Sigmoid colon (tissue), 7 donors: Measurements from ENCODE around the gene ATRNL1. TPM values are rescaled to one million over a fixed set of nuclear protein-coding genes. Genes with fewer than 3 reads are reported as not detected.

Source experiments
- DNase-seq: peaks from one replicate; pipeline ENCODE4 v3.0.0-alpha.2; 2019
- H3K27ac ChIP-seq, 4 donors: fragments of 200-600 bp; sonication (generic); one replicate each; pipeline ENCODE4 v1.5.1; 2016 to 2019; ENCODE audit warnings: mild to moderate bottlenecking in 1 of 4
- H3K27me3 ChIP-seq, 3 donors: fragments of 200-600 bp; sonication (generic); one replicate each; pipeline ENCODE4 v1.5.1; 2019; ENCODE audit warnings: mild to moderate bottlenecking in 1 of 3
- H3K36me3 ChIP-seq, 4 donors: fragments of 200-600 bp; sonication (generic); one replicate each; pipeline ENCODE4 v1.5.1; 2016 to 2019
- H3K4me1 ChIP-seq, 4 donors: fragments of 200-600 bp; sonication (generic); one replicate each; pipeline ENCODE4 v1.5.1; 2017 to 2019
- H3K4me3 ChIP-seq, 4 donors: fragments of 200-600 bp; sonication (generic); one replicate each; pipeline ENCODE4 v1.5.1; 2017 to 2019; ENCODE audit warnings: mild to moderate bottlenecking in 2 of 4, moderate library complexity in 1 of 4
- H3K9me3 ChIP-seq, 4 donors: fragments of 200-600 bp in 3 of 4; sonication (generic) in 3 of 4; one replicate each; pipeline versions ENCODE4 v1.5.1 to v1.6.1; 2013 to 2019
- EP300 ChIP-seq, 4 donors: sonication (generic); formaldehyde crosslinking; IDR thresholded peaks; one replicate each; pipeline ENCODE4 v1.6.1; 2017; ENCODE audit warnings: antibody characterized with exemption in 4 of 4
- POLR2A ChIP-seq, 2 donors: fragments of 450-650 bp; IDR thresholded peaks; one replicate each; pipeline ENCODE4 v1.6.1; 2016; ENCODE audit warnings: antibody characterized with exemption in 2 of 2, mild to moderate bottlenecking in 2 of 2, moderate library complexity in 2 of 2
- POLR2AphosphoS5 ChIP-seq, 4 donors: sonication (generic); formaldehyde crosslinking; IDR thresholded peaks; one replicate each; pipeline ENCODE4 v1.6.1; 2017; ENCODE audit warnings: antibody characterized with exemption in 4 of 4
- WGBS, 2 donors: extraction: QIAGEN DNeasy Blood & Tissue Kit; methylation state at CpG; one replicate each; pipeline ENCODE4 v1.1.7; 2013; 5-methylcytosine and 5-hydroxymethylcytosine counted together
- intact Hi-C: fragments of 100-400 bp; cut with DNase I; formaldehyde crosslinking; loops from one replicate; pipeline ENCODE4 v1.15.1; 2023
- polyA plus RNA-seq, 3 donors: library from polyadenylated mRNA; stranded (reverse); fragments of 200-250 nt; gene quantifications; one replicate each; pipeline ENCODE4 v1.2.3, GENCODE V29; 2013
- total RNA-seq, 4 donors: library from RNA; depleted of rRNA; stranded (reverse); fragments of >200 nt; gene quantifications; one replicate each; pipeline ENCODE4 v1.1.0, GENCODE V29; 2016
- TF ChIP-seq, protein P1 (sequence below), 4 experiments: fragments of 450-650 bp in 3 of 4; fragments of 200-600 bp in 1 of 4; IDR thresholded peaks; one replicate each; pipeline ENCODE4 v1.5.1; 2016 to 2019; ENCODE audit warnings: antibody characterized with exemption in 4 of 4, mild to moderate bottlenecking in 3 of 4, moderate library complexity in 2 of 4
- donor health status: healthy with polysubstance abuse.
- donor health status: Bipolar disorder and iron deficiency.
- donor health status: healthy.

ATRNL1 gene
- total and polyA plus RNA-seq, 7 donors = 0.57 to 17.3 (median 6.9) TPM; not detected in 1

- no peaks in the 10 kb centered on the region for H3K9me3 ChIP-seq
- no peaks in the 10 kb centered on the region for H3K4me1 ChIP-seq
- H3K36me3 ChIP-seq = no peaks in the 10 kb centered on the region
- intact Hi-C loops = loop anchor here (5.0 kb wide), 2 partner anchors 581 to 681 kb away; no protein-coding TSS in a partner anchor
- no peak overlapping the region for H3K27ac ChIP-seq
- H3K27me3 ChIP-seq = no peaks in the 10 kb centered on the region
- no peak for DNase-seq
- no peak for TF ChIP-seq POLR2AphosphoS5 (IDR thresholded peaks at IDR 0.05)
- TF ChIP-seq EP300 (IDR thresholded peaks at IDR 0.05) = no peak
- TF ChIP-seq, protein P1, sequence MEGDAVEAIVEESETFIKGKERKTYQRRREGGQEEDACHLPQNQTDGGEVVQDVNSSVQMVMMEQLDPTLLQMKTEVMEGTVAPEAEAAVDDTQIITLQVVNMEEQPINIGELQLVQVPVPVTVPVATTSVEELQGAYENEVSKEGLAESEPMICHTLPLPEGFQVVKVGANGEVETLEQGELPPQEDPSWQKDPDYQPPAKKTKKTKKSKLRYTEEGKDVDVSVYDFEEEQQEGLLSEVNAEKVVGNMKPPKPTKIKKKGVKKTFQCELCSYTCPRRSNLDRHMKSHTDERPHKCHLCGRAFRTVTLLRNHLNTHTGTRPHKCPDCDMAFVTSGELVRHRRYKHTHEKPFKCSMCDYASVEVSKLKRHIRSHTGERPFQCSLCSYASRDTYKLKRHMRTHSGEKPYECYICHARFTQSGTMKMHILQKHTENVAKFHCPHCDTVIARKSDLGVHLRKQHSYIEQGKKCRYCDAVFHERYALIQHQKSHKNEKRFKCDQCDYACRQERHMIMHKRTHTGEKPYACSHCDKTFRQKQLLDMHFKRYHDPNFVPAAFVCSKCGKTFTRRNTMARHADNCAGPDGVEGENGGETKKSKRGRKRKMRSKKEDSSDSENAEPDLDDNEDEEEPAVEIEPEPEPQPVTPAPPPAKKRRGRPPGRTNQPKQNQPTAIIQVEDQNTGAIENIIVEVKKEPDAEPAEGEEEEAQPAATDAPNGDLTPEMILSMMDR (IDR thresholded peaks at IDR 0.05) = no peak
- TF ChIP-seq POLR2A (IDR thresholded peaks at IDR 0.05) = no peak
- H3K4me3 ChIP-seq = no peak overlapping the region
Measured at GRCh38 chr10:115706026-115706425, 612.9 kb downstream of the ATRNL1 start.

DNA sequence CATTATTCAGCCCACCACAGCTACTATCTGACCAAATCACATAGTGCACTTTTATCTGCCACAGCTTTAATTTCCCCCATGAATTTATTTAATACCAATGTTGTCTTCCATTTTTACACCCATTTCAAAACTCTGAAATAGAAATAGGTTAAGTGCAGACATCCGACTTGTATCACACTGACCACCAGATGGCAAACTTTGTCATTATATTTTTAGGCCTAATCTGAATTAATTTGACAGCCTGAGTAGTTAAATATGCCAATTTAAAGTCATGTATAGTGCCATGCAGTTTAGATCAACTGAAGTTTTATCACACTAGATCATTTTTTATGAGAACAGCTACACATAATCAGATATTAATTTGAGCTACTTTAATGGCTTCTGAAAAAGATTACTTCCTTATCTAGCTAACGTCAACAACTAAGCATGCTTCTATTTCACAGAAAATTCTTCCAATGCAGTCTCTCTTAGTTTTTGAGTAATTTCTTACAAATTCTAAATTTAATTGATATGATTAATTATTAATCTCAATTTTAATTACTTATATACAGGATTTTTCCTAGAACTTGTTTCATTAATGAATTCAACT is 613.4 kb downstream of the ATRNL1 start:
- H3K4me1 ChIP-seq = no peaks in the 10 kb centered on the region
- TF ChIP-seq POLR2A (IDR thresholded peaks at IDR 0.05) = no peak
- TF ChIP-seq POLR2AphosphoS5 (IDR thresholded peaks at IDR 0.05) = no peak
- TF ChIP-seq, protein P1 (IDR thresholded peaks at IDR 0.05) = no peak
- no peak for TF ChIP-seq EP300 (IDR thresholded peaks at IDR 0.05)
- H3K36me3 ChIP-seq = no peaks in the 10 kb centered on the region
- H3K27me3 ChIP-seq = no peaks in the 10 kb centered on the region
- no peak overlapping the region for H3K4me3 ChIP-seq
- H3K9me3 ChIP-seq = no peaks in the 10 kb centered on the region
- no peak overlapping the region for H3K27ac ChIP-seq
- 47 to 56% methylated on average over 2 of the region's 2 CpGs for WGBS, 2 donors
- intact Hi-C loops = loop anchor here (5.0 kb wide), 2 partner anchors 581 to 681 kb away; no protein-coding TSS in a partner anchor
- no peak for DNase-seq

DNA sequence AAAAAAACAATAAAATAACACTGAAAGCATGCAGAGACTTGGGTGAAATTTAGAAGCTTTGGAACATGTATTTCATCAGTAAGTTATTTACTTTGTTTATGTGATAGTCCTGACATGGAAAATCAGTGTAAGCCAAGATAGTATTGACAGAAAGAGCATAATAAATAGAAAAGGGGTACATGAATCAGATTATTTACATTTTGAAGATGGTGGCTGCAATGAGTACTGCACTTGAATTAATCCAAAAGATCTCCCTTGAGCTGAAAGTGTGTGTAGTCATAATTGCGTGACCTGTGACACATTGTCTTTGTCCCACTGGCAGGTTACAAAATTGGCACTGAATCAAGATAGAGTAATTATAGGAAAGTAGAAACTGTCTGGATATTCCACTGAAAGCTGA is 617.0 kb downstream of the ATRNL1 start:
- no peaks in the 10 kb centered on the region for H3K27me3 ChIP-seq
- H3K9me3 ChIP-seq = no peaks in the 10 kb centered on the region
- no peak overlapping the region for H3K4me3 ChIP-seq
- H3K36me3 ChIP-seq = no peaks in the 10 kb centered on the region
- no peak for DNase-seq
- intact Hi-C loops = no loop called here
- WGBS, 2 donors = 83 to 89% methylated on average over 1 of the region's 1 CpG
- no peaks in the 10 kb centered on the region for H3K4me1 ChIP-seq
- H3K27ac ChIP-seq = no peak overlapping the region
- TF ChIP-seq EP300 (IDR thresholded peaks at IDR 0.05) (no peak), POLR2AphosphoS5 (IDR thresholded peaks at IDR 0.05) (no peak), POLR2A (IDR thresholded peaks at IDR 0.05) (no peak)
- TF ChIP-seq, protein P1 (IDR thresholded peaks at IDR 0.05) = peak in 1 of 4 experiments; percentile 14

- H3K4me1 ChIP-seq = no peaks in the 10 kb centered on the region
- H3K27ac ChIP-seq = no peak overlapping the region
- no peaks in the 10 kb centered on the region for H3K9me3 ChIP-seq
- TF ChIP-seq POLR2AphosphoS5 (IDR thresholded peaks at IDR 0.05) (no peak), POLR2A (IDR thresholded peaks at IDR 0.05) (no peak), EP300 (IDR thresholded peaks at IDR 0.05) (no peak)
- TF ChIP-seq, protein P1 (IDR thresholded peaks at IDR 0.05) = no peak
- intact Hi-C loops = no loop called here
- H3K36me3 ChIP-seq = no peaks in the 10 kb centered on the region
- H3K4me3 ChIP-seq = no peak overlapping the region
- WGBS, 2 donors = 75 to 90% methylated on average over 1 of the region's 1 CpG
- DNase-seq = no peak
- no peaks in the 10 kb centered on the region for H3K27me3 ChIP-seq
Measured at GRCh38 chr10:115711306-115711705, 618.1 kb downstream of the ATRNL1 start.

DNA sequence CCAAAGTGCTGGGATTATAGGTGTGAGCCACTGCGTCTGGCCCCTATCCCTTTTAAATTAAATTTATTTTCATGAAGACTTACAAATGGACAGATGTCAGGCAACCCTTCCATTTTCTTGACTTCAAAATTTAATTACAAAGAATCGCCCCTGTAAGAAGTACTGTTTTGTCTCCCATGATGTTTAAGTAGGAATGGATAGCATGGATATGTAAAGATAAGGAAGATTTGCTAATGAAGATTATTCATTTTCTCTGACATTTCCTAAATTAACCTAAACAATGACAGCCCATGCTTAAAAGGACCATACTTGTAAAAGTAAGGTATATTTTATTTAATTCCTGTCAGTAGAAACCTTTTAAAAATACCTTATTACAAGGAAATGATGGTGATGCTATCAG is 627.0 kb downstream of the ATRNL1 start:
- intact Hi-C loops = no loop called here
- H3K4me3 ChIP-seq = no peak overlapping the region
- H3K27ac ChIP-seq = no peak overlapping the region
- no peaks in the 10 kb centered on the region for H3K27me3 ChIP-seq
- no peaks in the 10 kb centered on the region for H3K9me3 ChIP-seq
- H3K4me1 ChIP-seq = no peaks in the 10 kb centered on the region
- TF ChIP-seq, protein P1 (IDR thresholded peaks at IDR 0.05) = no peak
- TF ChIP-seq EP300 (IDR thresholded peaks at IDR 0.05) (no peak), POLR2AphosphoS5 (IDR thresholded peaks at IDR 0.05) (no peak), POLR2A (IDR thresholded peaks at IDR 0.05) (no peak)
- no peak for DNase-seq
- H3K36me3 ChIP-seq = no peaks in the 10 kb centered on the region
- WGBS, 2 donors = 84 to 93% methylated on average over 2 of the region's 2 CpGs
